GM23248 (cell line): Measurements from ENCODE around the gene POU2AF3. TPM values are rescaled to one million over a fixed set of nuclear protein-coding genes. Genes with fewer than 3 reads are reported as not detected.

Experiments used
- DNase-seq: peaks from one replicate; pipeline ENCODE4 v3.0.0-alpha.2; 2015
- H2AFZ ChIP-seq: fragments of 200-600 bp; sonication (generic); 2 replicates; pipeline ENCODE4 v1.6.1; 2016; ENCODE audit warnings: antibody characterized with exemption
- H3F3A ChIP-seq: fragments of 200-600 bp; sonication (generic); 2 replicates; pipeline ENCODE4 v1.6.1; 2016; ENCODE audit warnings: mild to moderate bottlenecking, antibody characterized with exemption, mixed run types; ENCODE audit not compliant: insufficient read depth
- H3K27ac ChIP-seq: fragments of 200-600 bp; sonication (generic); 2 replicates; pipeline ENCODE4 v1.5.1; 2016; ENCODE audit warnings: mild to moderate bottlenecking
- H3K27me3 ChIP-seq: fragments of 200-600 bp; sonication (generic); replicated peaks from 2 replicates; pipeline ENCODE4 v1.6.1; 2016; ENCODE audit warnings: mild to moderate bottlenecking; ENCODE audit not compliant: insufficient read depth
- H3K36me3 ChIP-seq: fragments of 200-600 bp; sonication (generic); 2 replicates; pipeline ENCODE4 v1.6.1; 2016; ENCODE audit warnings: low read depth, mild to moderate bottlenecking
- H3K4me1 ChIP-seq: fragments of 200-600 bp; sonication (generic); 2 replicates; pipeline ENCODE4 v1.6.1; 2016; ENCODE audit warnings: mild to moderate bottlenecking; ENCODE audit not compliant: insufficient read depth
- H3K4me2 ChIP-seq: fragments of 200-600 bp; sonication (generic); one replicate; pipeline ENCODE4 v1.6.1; 2016; ENCODE audit warnings: mild to moderate bottlenecking; ENCODE audit not compliant: unreplicated experiment
- H3K4me3 ChIP-seq: fragments of 200-600 bp; sonication (generic); 2 replicates; pipeline ENCODE4 v1.5.1; 2016; ENCODE audit warnings: mild to moderate bottlenecking
- H3K79me2 ChIP-seq: fragments of 200-600 bp; sonication (generic); 2 replicates; pipeline ENCODE4 v1.6.1; 2016; ENCODE audit warnings: mild to moderate bottlenecking; ENCODE audit not compliant: insufficient read depth
- H3K9ac ChIP-seq: fragments of 200-600 bp; sonication (generic); 2 replicates; pipeline ENCODE4 v1.6.1; 2016; ENCODE audit warnings: mild to moderate bottlenecking
- H3K9me2 ChIP-seq: fragments of 200-600 bp; sonication (generic); 2 replicates; pipeline ENCODE4 v1.6.1; 2016; ENCODE audit warnings: mixed run types, mild to moderate bottlenecking, moderate library complexity; ENCODE audit not compliant: insufficient read depth
- H3K9me3 ChIP-seq: fragments of 200-600 bp; sonication (generic); one replicate; pipeline ENCODE4 v1.6.1; 2017; ENCODE audit warnings: low read depth
- H4K20me1 ChIP-seq: fragments of 200-600 bp; sonication (generic); 2 replicates; pipeline ENCODE4 v1.6.0; 2016; ENCODE audit not compliant: insufficient read depth
- EZH2 ChIP-seq: fragments of 200-600 bp; sonication (generic); IDR thresholded peaks from 2 replicates; pipeline ENCODE4 v1.6.1; 2018; ENCODE audit warnings: antibody characterized with exemption, mild to moderate bottlenecking; ENCODE audit not compliant: insufficient read depth, poor library complexity, severe bottlenecking
- EZH2phosphoT487 ChIP-seq: fragments of 200-600 bp; sonication (generic); IDR thresholded peaks from 2 replicates; pipeline ENCODE4 v1.6.1; 2018; ENCODE audit warnings: antibody characterized with exemption, moderate library complexity, mild to moderate bottlenecking, low read depth; ENCODE audit not compliant: insufficient read depth
- WGBS, 2 experiments: methylation state at CpG; one replicate each; pipeline ENCODE4 v1.1.6; 2015 to 2017; ENCODE audit warnings: low lambda C conversion rate in 2 of 2, low coverage in 1 of 2; ENCODE audit errors: missing lambda C conversion rate in 2 of 2; 5-methylcytosine and 5-hydroxymethylcytosine counted together
- in situ Hi-C: fragments of 300-500 bp; cut with MboI; formaldehyde crosslinking; loops from 2 replicates; pipeline ENCODE4 v1.15.0; 2020
- microRNA-seq: library from miRNA; unstranded; fragments of <30 nt; microRNA quantifications from one replicate; pipeline ENCODE4, GENCODE V29; 2016; ENCODE audit warnings: borderline number of aligned reads
- polyA plus RNA-seq: library from polyadenylated mRNA; unstranded; fragments of >200 nt; fragmentation: Nextera tagmentation; extraction: Ambion mirVana; gene quantifications from 2 replicates; pipeline ENCODE4 v1.2.1, GENCODE V29; 2016
- small RNA-seq: library from RNA; depleted of rRNA; stranded (forward); fragments of <200 nt; gene quantifications from one replicate; pipeline ENCODE3, GENCODE V24; 2014; ENCODE audit warnings: low read depth, low replicate concordance
- total RNA-seq: library from RNA; depleted of rRNA; stranded (reverse); fragments of >200 nt; shearing (Covaris generic); gene quantifications from 2 replicates; pipeline ENCODE4 v1.2.3, GENCODE V29; 2014; rRNA removed

The POU2AF3 gene
- total and polyA plus RNA-seq, 2 experiments from 2014 or later, result not detected

- no peaks in the 10 kb centered on the region for H3K9me2 ChIP-seq
- WGBS, 2 experiments, result 44 to 45% methylated on average over 3 of the region's 3 CpGs
Measured at GRCh38 chr11:111356660-111357048, 58.3 kb downstream of the POU2AF3 start.

GRCh38 chr11:111357150-111358037 is 59.0 kb downstream of the POU2AF3 start:
- 84 to 88% methylated on average over 18 of the region's 18 CpGs for WGBS, 2 experiments
- Histone ChIP-seq H2AFZ (no peak overlapping the region), H3K36me3 (no peaks in the 10 kb centered on the region), H3K4me1 (no peaks in the 10 kb centered on the region), H3K9me2 (no peaks in the 10 kb centered on the region), H3K79me2 (no peaks in the 10 kb centered on the region), H3K9me3 (no peaks in the 10 kb centered on the region), H3K4me2 (no peak overlapping the region), H3K4me3 (no peak overlapping the region), H3K27ac (no peak overlapping the region), H3F3A (no peaks in the 10 kb centered on the region), H3K9ac (no peak overlapping the region), H3K27me3 (no peaks in the 10 kb centered on the region), H4K20me1 (no peaks in the 10 kb centered on the region)
- TF ChIP-seq EZH2 (no peak), EZH2phosphoT487 (no peak)
- DNase-seq, result no peak
- in situ Hi-C loops, result no loop called here

More at GRCh38 chr11:111356660-111357048, 58.3 kb downstream of the POU2AF3 start:
- no peaks in the 10 kb centered on the region for H3K9me3 ChIP-seq
- no peaks in the 10 kb centered on the region for H3F3A ChIP-seq
- H2AFZ ChIP-seq, result no peak overlapping the region
- no peaks in the 10 kb centered on the region for H3K27me3 ChIP-seq
- H4K20me1 ChIP-seq, result no peaks in the 10 kb centered on the region
- no peak overlapping the region for H3K9ac ChIP-seq
- no peaks in the 10 kb centered on the region for H3K79me2 ChIP-seq
- no peak overlapping the region for H3K4me2 ChIP-seq
- H3K27ac ChIP-seq, result no peak overlapping the region
- H3K4me3 ChIP-seq, result no peak overlapping the region
- in situ Hi-C loops, result no loop called here
- DNase-seq, result no peak
- no peaks in the 10 kb centered on the region for H3K36me3 ChIP-seq
- no peaks in the 10 kb centered on the region for H3K4me1 ChIP-seq
- no peak for TF ChIP-seq EZH2
- TF ChIP-seq EZH2phosphoT487, result no peak

Small RNA genes within 50 kb of the gene (microRNA-seq; reads per million reads assigned to microRNA genes)
- not detected for gene MIR4491

Small RNA genes within 50 kb of the gene (small RNA-seq; reads per million reads assigned to genes)
- gene MIR4491, result not detected

Other genes starting within 250 kb of the POU2AF3 start
- not detected in 2 replicates for gene POU2AF2, start 52.8 kb upstream of the POU2AF3 start, total RNA-seq
- gene POU2AF2, start 52.8 kb upstream of the POU2AF3 start, polyA plus RNA-seq, result not detected in 2 replicates
- 0.11 TPM in 1 of 2 replicates, not detected in the other for gene POU2AF1, start 80.7 kb downstream of the POU2AF3 start, total RNA-seq
- 0.09 and 0.16 TPM in 2 replicates for gene POU2AF1, start 80.7 kb downstream of the POU2AF3 start, polyA plus RNA-seq
- gene BTG4, start 213.8 kb downstream of the POU2AF3 start, total RNA-seq, result not detected in 2 replicates
- gene BTG4, start 213.8 kb downstream of the POU2AF3 start, polyA plus RNA-seq, result 0.33 TPM in 1 of 2 replicates, not detected in the other
- not detected in 2 replicates for gene HOATZ, start 216.2 kb downstream of the POU2AF3 start, total RNA-seq
- not detected in 2 replicates for gene HOATZ, start 216.2 kb downstream of the POU2AF3 start, polyA plus RNA-seq
- 117 and 118 TPM in 2 replicates for gene LAYN, start 242.2 kb downstream of the POU2AF3 start, total RNA-seq
- 121 and 127 TPM in 2 replicates for gene LAYN, start 242.2 kb downstream of the POU2AF3 start, polyA plus RNA-seq